ENCODE data around the gene LSM5. TPM values are rescaled to one million over a fixed set of nuclear protein-coding genes. Genes with fewer than 3 reads are reported as not detected.

Gene LSM5
- total RNA-seq, 1 experiment from 2014 or later, result 100.0 TPM

DNA sequence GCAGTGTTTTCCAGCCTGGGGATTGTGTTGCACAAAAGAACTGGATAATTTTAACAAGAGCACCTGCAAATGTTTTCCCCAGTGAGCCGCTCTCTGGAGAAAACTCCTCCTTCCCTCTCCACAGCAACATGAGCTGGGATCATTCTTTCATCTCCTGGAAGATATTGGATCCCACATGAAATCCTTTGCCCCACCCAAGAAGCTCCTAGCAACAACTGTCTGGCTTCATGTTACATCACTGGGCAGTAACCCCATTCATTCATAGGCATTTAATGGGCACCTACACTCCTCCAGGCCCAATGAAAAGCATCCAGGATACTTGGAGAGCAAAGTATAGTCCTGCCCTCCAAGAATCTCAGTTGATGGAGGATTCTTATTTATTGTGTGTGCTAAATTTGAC, 27.2 kb downstream of the LSM5 start:
- no peak overlapping the region for H3K4me3 Mint-ChIP-seq (ENCODE audit: unreplicated experiment)
- no peaks in the 10 kb centered on the region for H3K9me3 Mint-ChIP-seq (ENCODE audit: unreplicated experiment)
- H3K27ac Mint-ChIP-seq (ENCODE audit: unreplicated experiment), result no peak overlapping the region
- ChIA-PET POLR2A (no interaction called here), CTCF (no interaction called here)
- no peaks in the 10 kb centered on the region for H3K36me3 ChIP-seq (ENCODE audit: control insufficient read depth, insufficient read depth, low read length)
- no peaks in the 10 kb centered on the region for H3K27me3 Mint-ChIP-seq (ENCODE audit: insufficient read depth, unreplicated experiment)
- no peaks in the 10 kb centered on the region for H3K27me3 ChIP-seq (replicated peaks; ENCODE audit: control insufficient read depth, insufficient read depth, low read length)
- no peaks in the 10 kb centered on the region for H3K36me3 Mint-ChIP-seq (ENCODE audit: insufficient read depth, unreplicated experiment)
- BruUV-seq (replicated peaks), result no TSS peak
- H3K4me1 ChIP-seq, result peaks cover 14% of the 10 kb centered on the region
- no peaks in the 10 kb centered on the region for H3K4me1 Mint-ChIP-seq (ENCODE audit: low read depth, unreplicated experiment)
- intact Hi-C loops (cut with micrococcal nuclease; ENCODE audit: unreplicated experiment), result no loop called here
- H3K9me3 ChIP-seq, result no peaks in the 10 kb centered on the region
- H3K4me3 ChIP-seq (ENCODE audit: low read depth, low read length), result no peak overlapping the region
- no peak for DNase-seq
- no peak for TF ChIP-seq CTCF (IDR thresholded peaks at IDR 0.05; ENCODE audit: insufficient read depth in 1 of 2, low read depth in 1 of 2, low read length in 1 of 2, severe bottlenecking in 1 of 2, unreplicated experiment in 1 of 2)

- no peaks in the 10 kb centered on the region for H3K9me3 ChIP-seq
- BruUV-seq (replicated peaks), result no TSS peak
- no peak overlapping the region for H3K27ac Mint-ChIP-seq (ENCODE audit: unreplicated experiment)
- no peak overlapping the region for H3K4me3 Mint-ChIP-seq (ENCODE audit: unreplicated experiment)
- H3K9me3 Mint-ChIP-seq (ENCODE audit: unreplicated experiment), result no peaks in the 10 kb centered on the region
- H3K36me3 ChIP-seq (ENCODE audit: control insufficient read depth, insufficient read depth, low read length), result no peaks in the 10 kb centered on the region
- ChIA-PET POLR2A (no interaction called here), CTCF (no interaction called here)
- no peak for TF ChIP-seq CTCF (IDR thresholded peaks at IDR 0.05; ENCODE audit: insufficient read depth in 1 of 2, low read depth in 1 of 2, low read length in 1 of 2, severe bottlenecking in 1 of 2, unreplicated experiment in 1 of 2)
- no peak for DNase-seq
- peaks cover 14% of the 10 kb centered on the region for H3K4me1 ChIP-seq
- no peaks in the 10 kb centered on the region for H3K4me1 Mint-ChIP-seq (ENCODE audit: low read depth, unreplicated experiment)
- H3K36me3 Mint-ChIP-seq (ENCODE audit: insufficient read depth, unreplicated experiment), result no peaks in the 10 kb centered on the region
- H3K27me3 ChIP-seq (replicated peaks; ENCODE audit: control insufficient read depth, insufficient read depth, low read length), result no peaks in the 10 kb centered on the region
- no peaks in the 10 kb centered on the region for H3K27me3 Mint-ChIP-seq (ENCODE audit: insufficient read depth, unreplicated experiment)
- no peak overlapping the region for H3K4me3 ChIP-seq (ENCODE audit: low read depth, low read length)
- intact Hi-C loops (cut with micrococcal nuclease; ENCODE audit: unreplicated experiment), result no loop called here
Measured at GRCh38 chr7:32462451-32462850, 27.7 kb downstream of the LSM5 start.

GRCh38 chr7:32461484-32461883, 28.7 kb downstream of the LSM5 start:
- no TSS peak for BruUV-seq (replicated peaks)
- Histone ChIP-seq H3K9me3 (no peaks in the 10 kb centered on the region), H3K36me3 (ENCODE audit: control insufficient read depth, insufficient read depth, low read length) (no peaks in the 10 kb centered on the region), H3K4me3 (ENCODE audit: low read depth, low read length) (no peak overlapping the region), H3K27me3 (replicated peaks; ENCODE audit: control insufficient read depth, insufficient read depth, low read length) (no peaks in the 10 kb centered on the region), H3K4me1 (peaks cover 14% of the 10 kb centered on the region)
- CTCF ChIA-PET, result no interaction called here
- Mint-ChIP-seq H3K4me1 (ENCODE audit: low read depth, unreplicated experiment) (no peaks in the 10 kb centered on the region), H3K36me3 (ENCODE audit: insufficient read depth, unreplicated experiment) (no peaks in the 10 kb centered on the region), H3K9me3 (ENCODE audit: unreplicated experiment) (no peaks in the 10 kb centered on the region), H3K27ac (ENCODE audit: unreplicated experiment) (no peak overlapping the region), H3K27me3 (ENCODE audit: insufficient read depth, unreplicated experiment) (no peaks in the 10 kb centered on the region), H3K4me3 (ENCODE audit: unreplicated experiment) (no peak overlapping the region)
- intact Hi-C loops (cut with micrococcal nuclease; ENCODE audit: unreplicated experiment), result no loop called here
- POLR2A ChIA-PET, result no interaction called here
- TF ChIP-seq CTCF (IDR thresholded peaks at IDR 0.05; ENCODE audit: insufficient read depth in 1 of 2, low read depth in 1 of 2, low read length in 1 of 2, severe bottlenecking in 1 of 2, unreplicated experiment in 1 of 2), result no peak
- peak in 1 of 2 experiments; percentile 45 for DNase-seq
